Natural killer cell treated with Interleukin-12 subunit alpha and Interleukin-12 subunit beta and Interleukin-15 and Interleukin-18, amount 100 ng/mL, for 72 hours (primary cell): Measurements from ENCODE around the gene SYNE1. TPM values are rescaled to one million over a fixed set of nuclear protein-coding genes. Genes with fewer than 3 reads are reported as not detected.

Experiments used
- ATAC-seq, 2 donors: fragments of 150-1000 bp; cut with Tn5 transposase in 1 of 2; sonication (Bioruptor Pico), chemical (Tn5 transposase) in 1 of 2; 2 replicates each; pipeline ENCODE4 v1.10.0; 2021
- DNase-seq: peaks from one replicate; pipeline ENCODE4 v3.0.0; 2022; ENCODE audit warnings: low spot score
- H3K27ac Mint-ChIP-seq, 2 donors: 1 replicate in 1 of 2; 2 replicates in 1 of 2; pipeline ENCODE4 v1.8.0; 2022; ENCODE audit warnings: mixed read lengths in 2 of 2, mild to moderate bottlenecking in 1 of 2, moderate library complexity in 1 of 2
- H3K27me3 Mint-ChIP-seq, 2 donors: 1 replicate in 1 of 2; 2 replicates in 1 of 2; pipeline ENCODE4 v1.8.0; 2022; ENCODE audit warnings: mixed read lengths in 2 of 2
- H3K36me3 Mint-ChIP-seq: one replicate; pipeline ENCODE4 v1.8.0; 2022; ENCODE audit warnings: mixed read lengths
- H3K4me1 Mint-ChIP-seq, 2 donors: 1 replicate in 1 of 2; 2 replicates in 1 of 2; pipeline ENCODE4 v1.8.0; 2022; ENCODE audit warnings: low read depth in 2 of 2, mixed read lengths in 2 of 2, mild to moderate bottlenecking in 1 of 2
- H3K4me3 Mint-ChIP-seq: one replicate; pipeline ENCODE4 v1.8.0; 2022; ENCODE audit warnings: mixed read lengths
- H3K9me3 Mint-ChIP-seq: 2 replicates; pipeline ENCODE4 v1.8.0; 2022; ENCODE audit warnings: mixed read lengths
- total RNA-seq, 2 donors: library from RNA; stranded (reverse); gene quantifications; one replicate each; pipeline ENCODE4 v1.2.3, GENCODE V29; 2022

Gene SYNE1
- total RNA-seq, 2 donors from 2014 or later = 30.6 to 61.2 TPM

DNA sequence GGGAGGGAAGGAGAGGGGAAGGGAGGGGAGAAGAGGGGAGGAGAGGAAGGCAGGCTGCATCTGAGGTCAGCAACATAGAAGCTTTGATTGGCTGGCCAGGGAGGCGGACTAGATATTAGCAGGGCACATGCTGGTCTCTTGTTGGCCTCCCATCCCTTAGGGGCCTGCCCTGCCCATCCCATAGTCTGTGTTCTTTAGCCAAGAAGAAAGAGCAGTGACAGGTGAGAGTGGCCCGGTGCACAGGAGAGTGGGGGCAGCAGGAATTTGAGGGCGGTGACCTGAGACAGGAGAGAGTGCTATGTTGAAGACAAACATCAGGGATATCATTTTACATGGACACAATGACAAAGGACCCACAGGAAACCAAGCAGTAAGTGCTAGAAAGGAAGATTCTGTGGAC lies 413.5 kb downstream of the SYNE1 start:
- peaks cover 46% of the 10 kb centered on the region for H3K36me3 Mint-ChIP-seq
- peaks cover 10% of the 10 kb centered on the region for H3K9me3 Mint-ChIP-seq
- H3K27me3 Mint-ChIP-seq = no peaks in the 10 kb centered on the region
- H3K4me3 Mint-ChIP-seq = no peak overlapping the region
- DNase-seq (no peak), ATAC-seq (no peak)
- no peaks in the 10 kb centered on the region for H3K4me1 Mint-ChIP-seq
- no peak overlapping the region for H3K27ac Mint-ChIP-seq

GRCh38 chr6:152221806-152222628 lies 415.1 kb downstream of the SYNE1 start:
- peaks cover 10% of the 10 kb centered on the region for H3K9me3 Mint-ChIP-seq
- H3K36me3 Mint-ChIP-seq = peaks cover 53% of the 10 kb centered on the region
- DNase-seq (no peak), ATAC-seq (no peak)
- H3K4me3 Mint-ChIP-seq = no peak overlapping the region
- no peaks in the 10 kb centered on the region for H3K4me1 Mint-ChIP-seq
- no peak overlapping the region for H3K27ac Mint-ChIP-seq
- H3K27me3 Mint-ChIP-seq = no peaks in the 10 kb centered on the region

DNA sequence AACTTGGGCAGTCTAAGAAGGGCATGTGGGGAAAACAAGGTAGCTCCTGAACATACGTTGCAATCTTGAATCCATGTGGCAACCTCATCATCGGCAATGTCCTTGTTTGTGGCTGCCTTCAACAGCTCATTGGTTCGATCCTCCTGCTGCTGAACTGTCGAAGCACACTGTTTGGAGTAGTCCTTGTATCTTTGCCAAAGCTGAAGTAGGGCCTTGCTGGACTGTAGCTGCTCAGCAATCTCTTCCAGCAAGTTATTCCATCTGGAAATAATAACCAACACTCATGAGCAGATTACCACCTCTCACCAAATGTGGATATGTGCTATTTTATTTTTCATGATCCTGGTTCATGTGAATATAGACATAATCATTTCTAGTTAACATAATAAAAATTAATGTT lies 416.4 kb downstream of the SYNE1 start:
- Mint-ChIP-seq H3K4me1 (no peaks in the 10 kb centered on the region), H3K9me3 (peaks cover 10% of the 10 kb centered on the region), H3K27ac (no peak overlapping the region), H3K4me3 (no peak overlapping the region), H3K27me3 (no peaks in the 10 kb centered on the region), H3K36me3 (peaks cover 47% of the 10 kb centered on the region)
- DNase-seq (no peak), ATAC-seq (no peak)

DNA sequence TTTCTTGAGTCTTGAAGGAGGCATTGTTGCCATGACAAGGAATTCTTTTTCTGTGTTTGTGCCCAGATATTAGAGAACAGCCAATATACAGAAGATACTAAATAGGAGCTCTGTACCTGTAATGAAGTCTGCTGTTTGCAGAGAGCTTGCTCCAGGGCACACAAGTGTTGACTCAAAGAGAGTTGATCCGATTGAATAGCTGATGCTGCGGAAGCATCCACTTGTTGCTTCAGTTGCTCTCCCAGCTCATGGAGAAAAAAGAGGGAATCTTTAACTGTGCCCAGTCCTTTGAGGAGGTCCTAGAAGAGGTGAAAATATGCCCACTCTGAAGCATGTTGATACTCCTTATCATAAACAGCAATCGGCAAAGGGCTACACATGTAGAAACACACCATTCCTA lies 418.3 kb downstream of the SYNE1 start:
- no peaks in the 10 kb centered on the region for H3K27me3 Mint-ChIP-seq
- H3K4me1 Mint-ChIP-seq = no peaks in the 10 kb centered on the region
- H3K4me3 Mint-ChIP-seq = no peak overlapping the region
- DNase-seq (no peak), ATAC-seq (no peak)
- peaks cover 38% of the 10 kb centered on the region for H3K36me3 Mint-ChIP-seq
- H3K27ac Mint-ChIP-seq = no peak overlapping the region
- H3K9me3 Mint-ChIP-seq = peaks cover 10% of the 10 kb centered on the region

GRCh38 chr6:152212437-152212836 lies 424.7 kb downstream of the SYNE1 start:
- no peak overlapping the region for H3K4me3 Mint-ChIP-seq
- ATAC-seq (no peak), DNase-seq (no peak)
- no peak overlapping the region for H3K27ac Mint-ChIP-seq
- H3K36me3 Mint-ChIP-seq = peaks cover 3% of the 10 kb centered on the region
- H3K27me3 Mint-ChIP-seq = no peaks in the 10 kb centered on the region
- H3K9me3 Mint-ChIP-seq = no peaks in the 10 kb centered on the region
- no peaks in the 10 kb centered on the region for H3K4me1 Mint-ChIP-seq

DNA sequence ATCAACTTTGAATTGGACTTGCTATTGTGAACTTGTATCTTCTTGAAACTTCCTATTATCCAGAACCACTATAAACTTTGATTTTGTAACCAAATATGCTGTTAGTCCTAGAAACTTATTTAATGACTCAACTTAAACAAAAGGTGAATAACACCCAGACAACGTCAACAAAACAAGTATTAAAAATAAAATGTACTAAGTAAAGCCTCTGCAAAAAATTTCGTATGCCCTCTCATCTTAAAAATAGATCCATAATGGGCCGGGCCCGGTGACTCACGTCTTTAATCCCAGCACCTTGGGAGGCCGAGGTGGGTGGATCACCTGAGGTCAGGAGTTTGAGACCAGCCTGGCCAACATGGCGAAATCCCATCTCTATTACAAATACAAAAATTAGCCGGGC lies 428.0 kb downstream of the SYNE1 start:
- Mint-ChIP-seq H3K4me3 (no peak overlapping the region), H3K9me3 (no peaks in the 10 kb centered on the region), H3K27ac (no peak overlapping the region), H3K36me3 (peaks cover 12% of the 10 kb centered on the region), H3K27me3 (no peaks in the 10 kb centered on the region), H3K4me1 (peaks cover 0 to 8% of the 10 kb centered on the region in 2 donors)
- ATAC-seq = no peak
- DNase-seq = no peak

DNA sequence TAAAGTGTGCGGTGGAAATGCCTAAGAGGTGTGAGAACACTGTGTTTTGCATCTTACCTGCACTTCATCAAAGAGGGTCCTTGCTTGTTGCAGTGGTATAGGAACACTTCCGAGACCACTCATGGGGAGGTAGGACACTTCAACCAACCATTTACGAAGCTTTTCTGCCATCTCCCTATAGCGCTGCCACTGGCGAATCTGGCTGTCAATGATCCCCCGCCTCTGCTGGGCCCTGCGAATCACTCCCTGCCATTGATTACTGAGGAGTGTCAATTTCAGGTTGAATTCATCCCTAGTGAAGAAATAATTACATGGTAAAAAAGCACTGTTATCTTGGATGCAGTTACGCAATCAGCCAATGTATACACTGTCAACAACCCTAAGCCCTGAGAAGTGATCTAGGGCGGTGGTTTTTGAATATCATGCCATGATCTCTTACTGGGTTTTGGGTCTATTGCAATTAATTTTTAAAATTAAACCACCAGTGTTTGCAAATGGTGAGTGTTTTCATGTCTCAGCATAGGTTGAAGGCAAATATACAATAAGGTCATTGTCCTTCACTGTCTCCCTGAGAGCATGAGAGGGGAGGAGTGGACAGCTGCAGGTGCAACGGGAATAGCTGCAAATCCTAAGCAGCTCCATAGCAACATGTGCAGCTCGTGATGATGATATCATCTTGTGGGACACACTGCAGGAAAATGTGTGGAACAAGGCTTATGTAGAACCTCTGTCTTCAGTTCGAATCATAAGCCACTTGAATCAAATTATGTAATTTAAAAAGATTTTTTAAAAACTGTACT lies 429.0 kb downstream of the SYNE1 start:
- H3K4me3 Mint-ChIP-seq = no peak overlapping the region
- no peak overlapping the region for H3K27ac Mint-ChIP-seq
- no peaks in the 10 kb centered on the region for H3K27me3 Mint-ChIP-seq
- DNase-seq (no peak), ATAC-seq (no peak)
- peaks cover 4 to 8% of the 10 kb centered on the region in 2 donors for H3K4me1 Mint-ChIP-seq
- no peaks in the 10 kb centered on the region for H3K9me3 Mint-ChIP-seq
- peaks cover 17% of the 10 kb centered on the region for H3K36me3 Mint-ChIP-seq

GRCh38 chr6:152206072-152206818 lies 430.9 kb downstream of the SYNE1 start:
- no peak overlapping the region for H3K4me3 Mint-ChIP-seq
- H3K27ac Mint-ChIP-seq = peak overlapping the region; percentile 4 to 17
- no peaks in the 10 kb centered on the region for H3K27me3 Mint-ChIP-seq
- peaks cover 18% of the 10 kb centered on the region for H3K36me3 Mint-ChIP-seq
- no peak for ATAC-seq
- peaks cover 4 to 8% of the 10 kb centered on the region in 2 donors for H3K4me1 Mint-ChIP-seq
- no peak for DNase-seq
- no peaks in the 10 kb centered on the region for H3K9me3 Mint-ChIP-seq

DNA sequence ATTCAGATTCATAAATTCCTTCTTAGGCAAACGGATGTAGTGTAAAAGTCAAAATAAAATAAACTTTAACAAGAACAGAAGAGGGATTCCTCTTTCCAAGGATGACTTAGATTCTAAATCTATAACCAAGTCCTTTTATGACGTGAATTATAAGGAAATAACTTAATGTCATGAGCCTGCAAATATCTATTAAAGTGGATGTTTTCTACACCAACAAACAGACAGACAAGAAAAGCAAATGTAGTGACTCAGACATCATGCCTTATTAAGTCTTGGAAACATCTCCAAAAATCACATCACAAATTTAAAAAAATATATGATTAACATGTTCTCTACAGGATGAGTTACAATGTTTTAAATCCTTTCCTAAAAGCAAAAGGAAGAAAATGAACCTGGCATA lies 432.6 kb downstream of the SYNE1 start:
- Mint-ChIP-seq H3K27ac (no peak overlapping the region), H3K9me3 (no peaks in the 10 kb centered on the region), H3K27me3 (no peaks in the 10 kb centered on the region), H3K4me3 (no peak overlapping the region), H3K4me1 (peaks cover 4 to 8% of the 10 kb centered on the region in 2 donors), H3K36me3 (peaks cover 24% of the 10 kb centered on the region)
- no peak for ATAC-seq
- no peak for DNase-seq

DNA sequence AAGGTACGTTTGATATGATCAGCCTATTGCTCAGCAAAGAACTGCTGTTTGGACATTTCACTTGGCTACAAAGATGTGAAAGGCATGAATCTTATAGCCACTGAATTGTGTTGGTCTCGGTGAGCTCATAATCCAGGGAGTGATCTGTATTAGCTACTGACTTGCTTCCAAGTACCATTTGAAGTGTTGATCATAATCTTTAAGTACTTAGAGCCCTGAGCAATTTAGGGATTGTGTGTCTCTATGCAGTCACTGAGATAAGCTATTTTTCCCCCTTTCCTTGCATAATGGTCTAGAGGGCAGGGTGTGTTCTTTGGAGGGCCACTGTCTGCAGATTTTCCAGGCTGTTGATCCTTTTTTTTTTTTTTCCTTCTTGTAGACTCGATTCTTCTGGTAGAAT lies 436.0 kb downstream of the SYNE1 start:
- Mint-ChIP-seq H3K4me1 (peaks cover 10 to 12% of the 10 kb centered on the region in 2 donors), H3K4me3 (no peak overlapping the region), H3K27ac (no peak overlapping the region), H3K9me3 (no peaks in the 10 kb centered on the region), H3K27me3 (no peaks in the 10 kb centered on the region), H3K36me3 (peaks cover 21% of the 10 kb centered on the region)
- ATAC-seq (no peak), DNase-seq (no peak)

DNA sequence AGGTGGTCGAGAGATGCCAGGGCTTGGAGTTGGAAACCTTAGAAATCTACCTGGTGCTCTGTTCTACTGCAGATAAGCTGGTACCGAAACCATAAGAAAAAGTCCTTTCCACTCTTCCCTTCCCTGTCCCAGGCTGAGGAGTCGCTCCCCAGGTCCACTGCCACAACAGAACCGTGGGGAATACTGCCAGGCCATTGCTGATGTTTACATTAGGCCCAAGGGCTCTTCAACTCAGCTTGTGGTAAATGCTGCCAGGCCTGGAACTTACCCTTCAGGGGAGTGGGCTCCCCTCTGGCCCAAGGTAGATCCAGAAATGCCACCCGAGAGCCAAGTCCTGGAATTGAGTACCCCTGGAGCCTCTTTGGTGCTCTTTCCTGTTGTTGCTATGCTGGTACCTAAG lies 441.3 kb downstream of the SYNE1 start:
- H3K9me3 Mint-ChIP-seq = peaks cover 4% of the 10 kb centered on the region
- peaks cover 11 to 16% of the 10 kb centered on the region in 2 donors for H3K4me1 Mint-ChIP-seq
- H3K27me3 Mint-ChIP-seq = no peaks in the 10 kb centered on the region
- peak overlapping the region in 1 of 2 donors; percentile 42 for H3K27ac Mint-ChIP-seq
- H3K36me3 Mint-ChIP-seq = peaks cover 22% of the 10 kb centered on the region
- ATAC-seq = no peak
- DNase-seq = no peak
- H3K4me3 Mint-ChIP-seq = no peak overlapping the region

- Mint-ChIP-seq H3K36me3 (peaks cover 10% of the 10 kb centered on the region), H3K4me1 (peaks cover 18 to 48% of the 10 kb centered on the region in 2 donors), H3K4me3 (no peak overlapping the region), H3K9me3 (peaks cover 4% of the 10 kb centered on the region), H3K27ac (peak overlapping the region in 1 of 2 donors; percentile 19), H3K27me3 (no peaks in the 10 kb centered on the region)
- ATAC-seq = no peak
- no peak for DNase-seq
Observed at GRCh38 chr6:152189736-152190135, 447.4 kb downstream of the SYNE1 start.

DNA sequence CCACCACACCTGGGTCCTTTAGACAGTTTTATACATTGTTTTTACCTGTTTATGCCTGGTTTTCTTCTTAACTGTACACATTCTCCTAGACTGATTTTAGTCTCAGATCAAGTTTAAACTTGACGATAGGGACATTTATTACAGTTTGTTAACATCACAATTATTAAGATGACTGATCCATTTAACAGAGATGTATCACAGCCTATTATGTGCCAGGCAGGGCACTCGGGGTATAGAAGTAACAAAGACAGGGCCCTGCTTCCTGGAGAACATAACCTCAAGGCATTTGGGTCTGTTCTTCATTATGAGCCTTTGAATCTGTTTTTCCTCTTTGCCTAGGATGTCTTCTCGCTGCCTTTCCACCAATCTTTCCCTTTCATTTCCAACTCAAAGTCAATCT lies 449.2 kb downstream of the SYNE1 start:
- H3K27ac Mint-ChIP-seq = peak overlapping the region in 1 of 2 donors; percentile 97
- no peak for DNase-seq
- H3K9me3 Mint-ChIP-seq = peaks cover 4% of the 10 kb centered on the region
- peaks cover 25 to 62% of the 10 kb centered on the region in 2 donors for H3K4me1 Mint-ChIP-seq
- peaks cover 10% of the 10 kb centered on the region for H3K36me3 Mint-ChIP-seq
- no peak overlapping the region for H3K4me3 Mint-ChIP-seq
- H3K27me3 Mint-ChIP-seq = no peaks in the 10 kb centered on the region
- no peak for ATAC-seq
